RWPE1 (cell line): ENCODE measurements around the gene SLC15A5.
A peak's percentile ranks its signal among the peaks of the same experiment; 100 is the strongest.

Experiments used
- CTCF ChIA-PET: fragments of 350-600 bp; sonication (Branson Sonifier 250); formaldehyde crosslinking; extraction: SDS; loops from one replicate; lab custom pipeline; 2021; lab: Yijun Ruan, JAX
- POLR2A ChIA-PET: fragments of 400-600 bp; formaldehyde crosslinking; extraction: SDS; loops from one replicate; lab custom pipeline; 2020; ENCODE audit warnings: antibody characterized with exemption; ENCODE audit not compliant: low non-redundant PET; lab: Yijun Ruan, JAX
- DNase-seq: peaks from one replicate; pipeline ENCODE4 v3.0.0; 2012; ENCODE audit warnings: low spot score
- H3K27ac ChIP-seq: fragments of 450-650 bp; 2 replicates; pipeline ENCODE4 v1.5.1; 2017
- CTCF ChIP-seq: fragments of 450-650 bp; conservative IDR thresholded peaks from 2 replicates; pipeline ENCODE4 v1.5.1; 2017; ENCODE audit warnings: low read depth, mild to moderate bottlenecking

SLC15A5 gene

DNA sequence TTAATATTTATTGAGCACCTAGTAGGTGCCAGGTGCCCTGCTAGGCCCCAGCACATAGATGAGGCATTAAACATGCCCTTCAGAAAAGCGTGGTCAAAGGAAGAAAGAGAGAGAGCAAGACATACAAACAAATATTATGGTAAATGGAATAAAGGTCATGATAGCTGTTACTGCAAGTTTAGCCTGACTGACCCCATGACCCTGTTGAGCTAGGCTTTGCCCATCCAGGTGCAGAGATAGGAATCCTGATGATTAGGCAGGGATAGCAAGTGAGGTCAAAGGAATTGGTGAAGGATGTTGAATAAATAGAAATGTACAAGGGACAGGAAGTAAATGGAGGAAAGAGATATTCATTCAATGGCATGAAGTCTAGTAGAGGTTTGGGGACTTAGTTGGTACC lies 33.4 kb upstream of the SLC15A5 start:
- no peak overlapping the region for H3K27ac ChIP-seq
- CTCF ChIA-PET: interaction anchor here (0.7 kb wide), 1 partner anchor 32 kb away, joined by 4 read pairs; no protein-coding TSS in a partner anchor
- no peak for DNase-seq
- POLR2A ChIA-PET: no interaction called here
- no peak for TF ChIP-seq CTCF

- no peak for TF ChIP-seq CTCF
- no peak for DNase-seq
- no peak overlapping the region for H3K27ac ChIP-seq
- ChIA-PET CTCF (no interaction called here), POLR2A (no interaction called here)
Observed at GRCh38 chr12:16307856-16308475, 30.5 kb upstream of the SLC15A5 start.

DNA sequence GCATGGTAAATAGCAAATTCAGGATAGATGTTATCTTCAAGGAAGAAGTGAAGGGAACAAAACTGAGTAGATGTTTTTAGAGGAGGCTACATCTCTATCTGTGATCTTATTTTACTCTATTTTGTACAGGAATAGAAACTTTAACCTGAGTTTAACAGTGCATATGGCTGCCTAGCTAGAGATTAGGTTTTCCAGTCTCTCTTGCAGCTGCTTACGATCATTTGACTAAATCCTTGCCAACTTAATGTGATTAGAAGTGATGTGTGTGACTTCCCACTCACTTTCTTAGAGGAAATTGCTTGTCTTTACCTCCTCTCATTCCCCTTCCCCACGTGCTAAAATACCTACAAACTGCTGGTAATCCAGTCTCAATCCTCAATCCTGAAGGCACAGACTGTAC lies 26.5 kb upstream of the SLC15A5 start:
- POLR2A ChIA-PET: no interaction called here
- CTCF ChIA-PET: no interaction called here
- H3K27ac ChIP-seq: no peak overlapping the region
- TF ChIP-seq CTCF: no peak
- no peak for DNase-seq

GRCh38 chr12:16300736-16301135 lies 23.3 kb upstream of the SLC15A5 start:
- H3K27ac ChIP-seq: no peak overlapping the region
- CTCF ChIA-PET: no interaction called here
- POLR2A ChIA-PET: no interaction called here
- TF ChIP-seq CTCF: no peak
- DNase-seq: no peak

- ChIA-PET CTCF (no interaction called here), POLR2A (no interaction called here)
- no peak for DNase-seq
- no peak overlapping the region for H3K27ac ChIP-seq
- TF ChIP-seq CTCF: no peak
Observed at GRCh38 chr12:16300122-16300521, 22.6 kb upstream of the SLC15A5 start.

- CTCF ChIA-PET: no interaction called here
- POLR2A ChIA-PET: no interaction called here
- no peak for TF ChIP-seq CTCF
- H3K27ac ChIP-seq: no peak overlapping the region
- DNase-seq: peak; percentile 5
Observed at GRCh38 chr12:16299403-16299802, 21.9 kb upstream of the SLC15A5 start.
